GM12891 (cell line): ENCODE measurements around the gene MYBPHL.

ENCODE experiments used
- PAX5 ChIP-seq: IDR thresholded peaks from 2 replicates; pipeline ENCODE4 v1.6.1; 2011; ENCODE audit warnings: low read length, moderate library complexity, mild to moderate bottlenecking; ENCODE audit not compliant: insufficient read depth, severe bottlenecking
- POLR2A ChIP-seq: IDR thresholded peaks from 2 replicates; pipeline ENCODE4 v1.6.1; 2011; ENCODE audit warnings: low read depth, low read length, control low read depth
- POLR2AphosphoS5 ChIP-seq: IDR thresholded peaks from 2 replicates; pipeline ENCODE4 v1.6.1; 2011; ENCODE audit warnings: low read depth, low read length, control low read depth
- POU2F2 ChIP-seq: IDR thresholded peaks from 2 replicates; pipeline ENCODE4 v1.6.1; 2011; ENCODE audit warnings: low read depth, mild to moderate bottlenecking, control low read depth, low read length, moderate library complexity

DNA sequence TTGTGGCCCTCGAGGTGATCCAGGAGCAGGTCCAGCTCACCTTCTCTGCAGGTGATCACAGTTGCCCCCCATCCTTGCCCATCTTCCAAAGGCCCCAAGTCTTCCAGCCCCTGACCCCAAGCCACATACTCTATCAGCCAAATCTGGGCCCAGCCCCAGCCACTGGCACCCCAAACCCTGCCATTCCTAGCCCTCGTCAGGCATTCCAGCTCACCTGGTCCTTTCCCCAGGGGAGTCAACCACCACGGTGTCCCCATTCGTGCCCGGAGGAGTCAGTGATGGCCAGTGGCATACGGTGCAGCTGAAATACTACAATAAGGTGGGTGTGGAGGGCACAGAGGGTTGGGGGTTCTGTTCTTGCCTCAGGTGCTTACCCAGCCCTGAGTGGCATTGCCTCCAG, 45.2 kb downstream of the MYBPHL start:
- TF ChIP-seq POLR2A = no peak
- no peak for TF ChIP-seq POU2F2
- TF ChIP-seq PAX5 = no peak
- TF ChIP-seq POLR2AphosphoS5 = no peak
